HG03095 (cell line): Measurements from ENCODE around the gene NF1.
"Not testable (repeated sequence)": the region's sequence is repeated elsewhere in the genome, so short reads cannot be mapped to it uniquely, and the experiment has no call there.

ENCODE experiments used
- ATAC-seq: cut with Tn5 transposase; IDR thresholded peaks from one replicate; pipeline ENCODE4 v1.9.1; 2021; ENCODE audit warnings: moderate library complexity; ENCODE audit not compliant: unreplicated experiment

NF1 gene

DNA sequence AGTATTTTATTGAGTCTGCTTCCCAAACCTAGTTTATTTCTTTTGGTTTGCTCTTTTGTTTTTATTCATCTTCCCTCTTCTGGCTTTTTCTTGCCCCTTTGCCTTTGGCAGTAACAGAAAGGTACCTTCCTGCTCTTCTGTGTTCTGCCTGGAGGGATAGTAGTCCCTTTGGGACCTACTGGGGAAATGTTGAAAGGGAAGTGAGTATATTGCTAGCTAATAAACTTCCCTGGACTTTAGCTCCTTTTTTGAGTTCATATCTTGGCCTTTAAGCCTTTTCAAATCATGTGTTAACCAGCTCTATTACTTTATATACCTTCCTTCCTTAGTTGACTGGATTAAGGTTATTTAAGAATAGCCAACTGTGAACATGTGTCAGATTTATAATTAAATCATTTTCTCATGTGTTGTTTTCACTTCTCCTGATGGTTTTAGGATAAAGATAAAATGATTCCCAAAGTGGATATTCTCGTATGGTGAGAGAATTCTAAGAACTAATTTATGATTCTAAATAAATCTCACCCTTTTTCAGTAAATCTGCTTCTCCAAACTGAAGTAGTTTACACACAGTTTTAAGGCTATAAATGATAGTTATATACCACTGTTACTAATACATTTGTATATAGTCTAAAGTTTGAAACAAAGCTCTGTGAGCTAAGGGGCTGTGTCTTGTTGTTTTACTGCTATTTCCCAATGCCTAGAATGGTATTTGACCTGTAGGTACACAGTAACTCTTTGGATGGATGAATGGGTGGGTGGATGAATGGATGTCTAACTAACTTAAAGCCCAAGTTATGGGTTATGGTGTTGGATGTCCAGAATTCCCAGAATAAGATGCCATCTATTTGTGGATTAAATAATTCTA is 156.6 kb downstream of the NF1 start:
- no peak for ATAC-seq

DNA sequence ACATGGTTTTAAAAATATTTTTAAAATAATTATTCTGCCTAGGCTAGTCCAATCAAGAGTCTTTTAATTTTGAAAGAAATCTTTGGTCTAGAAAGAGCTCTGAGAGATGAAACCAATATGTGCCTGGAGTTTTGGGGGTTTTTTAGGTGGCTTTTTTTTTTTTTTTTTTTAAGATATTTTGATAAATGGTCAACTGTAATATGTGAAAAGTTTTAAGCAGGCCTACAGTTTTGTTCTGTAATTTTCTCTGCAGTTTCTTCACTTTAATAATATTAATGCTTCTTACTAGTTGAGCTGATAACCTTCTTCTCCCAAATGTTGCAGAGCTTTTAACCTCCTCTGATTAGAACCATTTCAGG is 157.2 kb downstream of the NF1 start:
- no peak for ATAC-seq

DNA sequence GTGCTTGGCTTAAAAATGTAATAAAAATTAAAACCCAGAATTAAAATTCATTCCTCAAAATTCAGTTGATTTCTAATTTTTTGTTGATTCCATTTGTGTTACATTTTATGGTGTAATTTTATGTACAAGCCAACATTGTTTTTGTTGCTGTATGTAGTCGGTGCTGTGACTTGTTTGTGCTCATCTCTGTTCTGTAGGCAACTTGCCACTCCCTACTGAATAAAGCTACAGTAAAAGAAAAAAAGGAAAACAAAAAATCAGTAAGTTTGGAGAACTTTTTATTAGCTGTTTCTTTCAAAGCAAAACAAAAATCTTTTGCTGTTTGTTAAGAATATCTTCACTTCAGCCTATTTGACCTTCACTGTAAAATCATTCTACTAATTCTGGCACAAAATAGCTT is 158.0 kb downstream of the NF1 start:
- no peak for ATAC-seq

DNA sequence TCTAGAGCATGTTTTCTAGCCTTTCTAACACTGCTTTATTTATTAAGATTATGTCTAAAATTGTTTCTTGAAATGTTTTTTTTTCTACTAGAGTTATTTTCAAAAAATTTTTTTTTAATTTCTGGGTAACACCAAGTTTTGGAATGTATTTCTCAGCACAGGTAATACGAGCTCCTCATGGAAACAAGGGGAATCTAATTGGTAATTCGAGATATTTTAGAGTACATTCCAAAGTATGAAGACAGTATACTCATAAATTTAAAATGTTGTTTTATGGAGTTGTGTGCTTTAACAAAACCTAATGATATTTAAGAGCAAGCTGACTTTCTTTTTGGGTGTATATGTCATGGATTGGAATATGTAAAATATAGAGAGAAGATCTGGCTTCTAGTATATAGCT is 159.9 kb downstream of the NF1 start:
- ATAC-seq, result no peak

DNA sequence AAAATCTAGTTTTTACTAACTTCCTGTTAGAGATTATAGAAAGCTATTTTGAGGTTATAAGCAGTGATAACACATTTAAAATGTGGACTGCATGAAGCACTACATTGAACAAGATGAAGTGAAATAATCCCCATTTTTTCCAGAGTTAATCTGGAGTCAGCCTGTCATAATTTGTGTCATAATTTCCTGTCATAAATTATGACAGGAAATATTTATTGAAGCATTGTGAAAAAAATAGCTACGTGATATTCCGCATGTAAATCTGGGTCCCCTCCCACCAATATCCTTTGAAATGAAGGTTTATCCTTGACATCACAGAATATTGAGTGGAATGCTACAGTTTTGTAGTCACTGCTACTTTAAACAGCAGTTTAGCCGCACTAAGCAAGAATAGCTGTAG is 162.2 kb downstream of the NF1 start:
- no peak for ATAC-seq

DNA sequence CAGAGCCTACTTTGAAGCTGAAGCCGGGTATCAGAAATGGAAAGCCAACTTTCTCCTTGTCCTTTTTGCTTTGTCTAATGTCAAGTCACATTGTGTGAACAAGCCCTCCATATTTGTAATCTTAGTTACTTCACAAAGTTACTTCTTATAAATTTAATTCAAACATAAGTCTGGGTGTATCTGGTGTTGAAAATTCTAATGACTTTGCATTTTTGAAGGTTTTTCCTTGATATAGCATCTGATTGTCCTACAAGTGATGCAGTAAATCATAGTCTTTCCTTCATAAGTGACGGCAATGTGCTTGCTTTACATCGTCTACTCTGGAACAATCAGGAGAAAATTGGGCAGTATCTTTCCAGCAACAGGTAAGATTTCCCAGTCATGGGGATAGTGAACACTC is 165.4 kb downstream of the NF1 start:
- no peak for ATAC-seq

DNA sequence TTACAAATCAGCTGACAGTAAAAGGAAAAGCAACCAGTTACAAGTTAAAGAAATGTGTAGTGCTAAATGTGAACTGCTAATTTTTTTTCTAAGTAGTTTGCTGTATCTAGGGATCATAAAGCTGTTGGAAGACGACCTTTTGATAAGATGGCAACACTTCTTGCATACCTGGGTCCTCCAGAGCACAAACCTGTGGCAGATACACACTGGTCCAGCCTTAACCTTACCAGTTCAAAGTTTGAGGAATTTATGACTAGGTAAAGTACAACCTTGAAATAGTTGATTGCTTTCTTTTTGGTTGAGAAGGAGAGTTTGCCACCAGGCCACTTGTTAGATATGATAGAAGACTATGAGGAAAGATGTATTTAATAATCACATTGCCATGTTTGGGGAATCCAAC is 166.8 kb downstream of the NF1 start:
- ATAC-seq, result no peak

DNA sequence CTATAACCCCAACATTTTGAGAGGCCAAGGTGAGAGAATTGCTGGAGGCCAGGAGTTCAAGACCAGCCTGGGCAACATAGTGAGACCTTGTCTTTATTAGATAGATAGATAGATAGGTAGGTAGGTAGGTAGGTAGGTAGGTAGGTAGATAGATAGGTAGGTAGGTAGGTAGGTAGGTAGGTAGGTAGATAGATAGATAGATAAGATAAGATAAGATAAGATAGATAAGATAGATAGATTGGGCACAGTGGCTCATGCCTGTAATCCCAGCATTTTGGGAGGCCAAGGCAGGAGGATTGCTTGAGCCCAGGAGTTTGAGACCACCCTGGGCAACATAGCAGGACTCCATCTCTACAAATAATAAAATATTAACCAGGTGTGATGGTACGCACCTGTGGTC is 168.1 kb downstream of the NF1 start:
- ATAC-seq, result not testable (repeated sequence)

DNA sequence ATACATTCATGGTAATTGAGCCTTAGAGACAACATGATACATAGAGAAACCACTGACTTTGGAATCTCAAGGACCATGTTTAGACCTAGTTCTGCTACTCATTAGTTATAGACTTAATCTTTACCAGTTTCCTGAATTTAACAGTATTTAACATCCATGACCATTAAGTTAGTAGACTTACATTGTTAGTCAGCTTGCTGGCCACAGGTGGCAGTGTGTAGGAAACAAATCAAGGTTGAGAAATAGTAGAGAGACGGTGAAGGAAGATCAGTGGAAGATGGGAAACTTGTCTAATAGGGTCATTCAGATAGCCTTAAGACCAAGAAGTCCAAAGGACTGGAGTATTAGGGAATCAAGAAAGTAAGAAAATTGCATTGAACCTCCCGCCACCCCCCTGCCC is 171.3 kb downstream of the NF1 start:
- no peak for ATAC-seq

DNA sequence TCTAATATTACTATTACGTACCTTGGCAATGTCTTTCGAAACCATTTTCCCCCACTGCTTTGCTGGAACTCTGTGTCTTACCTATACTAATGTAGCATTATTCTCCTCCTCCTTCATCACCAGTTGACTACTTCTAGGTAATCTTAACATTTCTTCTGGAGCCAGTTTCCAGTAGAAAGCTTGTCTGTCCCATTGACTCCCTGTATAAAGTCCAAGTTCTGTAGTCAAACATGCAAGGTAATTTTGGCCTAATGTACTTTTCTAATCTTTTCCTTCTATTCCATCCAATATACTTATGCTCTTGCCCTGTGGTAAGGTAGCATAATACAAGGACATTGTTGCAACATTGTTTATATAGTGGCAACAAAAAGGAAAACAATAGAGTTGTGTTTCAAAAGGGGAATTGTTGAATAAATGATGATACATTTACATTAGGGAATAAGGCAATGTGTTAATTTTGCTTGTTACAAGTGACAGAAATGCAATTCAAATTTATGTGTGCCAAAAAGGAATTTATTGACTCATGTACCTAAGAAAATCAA is 174.3 kb downstream of the NF1 start:
- no peak for ATAC-seq

DNA sequence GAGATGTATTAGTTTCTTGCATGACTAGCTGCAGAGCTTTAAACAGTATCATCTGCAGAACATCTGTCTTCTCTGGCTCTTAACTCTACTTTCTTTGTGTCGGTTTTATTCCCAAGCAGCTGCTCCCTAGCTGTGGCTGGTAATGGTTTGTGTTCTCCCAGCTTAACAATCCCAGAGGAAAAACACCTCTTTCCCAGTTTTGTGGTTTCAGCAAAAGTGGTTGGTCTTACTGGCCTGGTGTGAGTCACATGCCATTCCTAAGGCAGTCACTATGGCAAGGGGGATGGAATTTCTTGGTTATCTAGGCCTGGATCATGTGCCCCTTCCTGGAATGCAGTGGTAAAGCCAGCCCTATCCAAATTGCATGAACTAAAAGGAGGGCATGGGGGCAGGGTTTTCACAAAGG is 174.8 kb downstream of the NF1 start:
- ATAC-seq, result no peak

DNA sequence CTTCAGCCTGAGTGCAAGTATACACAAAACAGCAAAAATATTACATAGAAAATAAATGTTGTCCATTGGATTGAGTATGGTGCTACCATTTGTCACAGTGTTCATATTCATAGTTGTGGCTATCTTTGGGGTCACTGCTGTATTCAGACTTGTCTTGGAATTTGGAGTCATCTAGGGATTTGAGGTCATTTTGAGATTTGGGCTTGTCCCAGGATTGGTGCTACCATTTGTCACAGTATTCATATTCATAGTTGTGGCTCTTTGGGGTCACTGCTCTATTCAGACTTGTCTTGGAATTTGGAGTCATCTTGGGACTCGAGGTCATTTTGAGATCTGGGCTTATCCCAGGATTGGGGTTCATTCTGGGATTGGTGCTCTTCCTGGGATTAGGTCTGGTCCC is 177.5 kb downstream of the NF1 start:
- ATAC-seq, result no peak

DNA sequence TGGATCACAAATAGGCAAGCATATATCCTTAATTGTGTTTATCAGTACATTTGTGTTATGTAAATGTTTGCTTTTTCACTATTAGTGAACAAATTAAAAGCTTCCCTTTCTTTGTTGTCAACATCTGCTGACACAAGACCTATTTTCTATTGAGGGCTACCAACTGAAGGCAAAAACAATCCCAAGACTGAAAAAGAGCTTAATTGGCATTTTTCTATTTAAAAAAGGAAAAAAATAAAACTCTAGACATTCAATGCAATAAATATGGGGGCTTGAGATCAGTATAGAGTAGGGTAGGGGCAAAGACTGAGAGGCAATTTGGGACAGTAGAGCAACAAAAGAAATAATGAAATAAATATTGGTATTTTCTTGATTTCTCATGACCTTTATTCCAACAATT is 178.0 kb downstream of the NF1 start:
- no peak for ATAC-seq

DNA sequence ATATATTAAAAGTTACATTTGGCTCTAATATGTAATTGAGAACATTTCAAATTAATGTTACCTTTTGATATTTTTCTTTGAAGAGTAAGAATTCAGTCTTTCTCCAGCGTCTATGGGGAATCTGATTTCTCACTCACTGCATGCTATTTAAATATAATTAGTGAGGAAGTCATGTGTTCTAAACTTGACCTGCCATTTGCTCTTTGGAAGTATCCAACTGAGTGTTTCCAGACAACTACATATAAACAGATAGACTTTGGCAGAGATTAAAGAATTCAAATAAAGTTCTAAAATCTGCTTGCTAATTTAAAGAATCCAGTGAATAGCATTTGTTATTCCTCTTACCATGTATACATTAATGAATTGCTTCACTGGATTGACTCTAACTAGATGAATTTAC is 178.7 kb downstream of the NF1 start:
- no peak for ATAC-seq

DNA sequence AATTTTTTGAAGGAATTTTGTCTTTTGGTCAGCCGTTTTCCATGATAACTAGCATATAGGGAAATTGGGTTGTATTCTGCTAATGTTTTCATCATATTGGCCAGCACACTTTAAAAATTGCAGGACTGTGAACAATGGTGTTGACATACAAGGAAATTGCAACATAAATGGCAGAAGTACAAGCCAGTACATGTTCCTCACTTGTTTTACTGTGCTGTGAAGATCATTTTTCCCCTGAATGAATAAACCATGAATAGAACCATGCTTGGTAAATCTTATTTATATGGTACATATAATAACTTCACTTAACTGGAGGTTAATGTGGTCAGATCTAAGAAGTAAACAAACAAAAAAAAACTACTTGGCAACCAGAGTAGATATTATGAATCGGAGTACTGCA is 179.5 kb downstream of the NF1 start:
- ATAC-seq, result no peak

DNA sequence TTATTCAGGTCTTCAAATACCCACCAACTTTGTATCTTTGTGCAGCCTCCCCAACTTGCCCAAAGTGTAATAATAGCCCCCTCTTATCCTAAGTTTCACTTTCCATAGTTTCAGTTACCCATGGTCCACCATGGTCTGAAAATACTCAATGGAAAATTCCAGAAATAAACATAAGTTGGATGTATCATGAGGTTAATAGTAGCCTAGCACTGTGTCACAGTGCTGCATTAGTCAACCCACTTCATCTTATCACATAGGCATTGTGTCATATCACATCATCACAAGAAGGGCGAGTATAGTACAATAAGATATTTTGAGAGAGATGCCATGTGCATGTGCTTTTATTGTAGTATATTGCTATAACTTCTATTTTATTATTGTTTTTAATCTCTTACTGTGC is 180.3 kb downstream of the NF1 start:
- no peak for ATAC-seq

DNA sequence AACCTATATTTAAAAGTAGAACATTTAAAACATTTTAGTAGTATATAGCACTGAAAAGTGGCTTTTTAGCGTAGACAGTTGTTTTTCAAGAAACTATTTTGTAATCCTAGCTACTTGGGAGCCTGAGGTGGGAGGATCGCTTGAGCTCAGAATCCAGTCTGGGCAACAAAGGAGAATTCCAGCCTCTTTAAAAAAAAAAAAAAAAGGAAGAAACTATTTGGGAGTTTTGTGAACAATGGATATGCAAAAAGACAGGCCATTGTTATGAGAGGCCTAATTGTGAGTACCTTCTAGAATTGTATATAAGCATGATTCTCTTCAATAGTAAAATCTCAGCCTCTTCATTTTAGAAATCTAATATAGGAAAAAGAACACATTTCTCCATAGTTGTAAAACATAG is 184.6 kb downstream of the NF1 start:
- no peak for ATAC-seq

DNA sequence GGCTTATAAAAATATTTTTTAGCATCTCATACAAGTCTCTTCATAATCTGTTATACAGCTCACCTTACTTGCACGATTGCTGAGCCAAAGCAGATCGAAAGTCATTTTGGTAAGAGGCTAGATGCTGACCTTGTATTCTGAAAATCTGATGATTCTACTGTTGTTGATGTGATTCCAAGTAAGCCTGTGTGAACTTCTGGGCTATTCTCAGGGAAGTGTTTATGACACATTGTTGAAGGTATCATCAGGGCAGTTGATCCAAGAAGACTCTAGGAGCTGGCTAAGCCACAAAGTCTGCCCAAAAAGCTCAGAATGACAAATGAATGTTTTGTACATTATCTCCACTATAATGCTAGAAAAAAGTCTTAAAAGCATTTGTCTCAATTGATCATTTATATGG is 186.3 kb downstream of the NF1 start:
- ATAC-seq, result no peak

DNA sequence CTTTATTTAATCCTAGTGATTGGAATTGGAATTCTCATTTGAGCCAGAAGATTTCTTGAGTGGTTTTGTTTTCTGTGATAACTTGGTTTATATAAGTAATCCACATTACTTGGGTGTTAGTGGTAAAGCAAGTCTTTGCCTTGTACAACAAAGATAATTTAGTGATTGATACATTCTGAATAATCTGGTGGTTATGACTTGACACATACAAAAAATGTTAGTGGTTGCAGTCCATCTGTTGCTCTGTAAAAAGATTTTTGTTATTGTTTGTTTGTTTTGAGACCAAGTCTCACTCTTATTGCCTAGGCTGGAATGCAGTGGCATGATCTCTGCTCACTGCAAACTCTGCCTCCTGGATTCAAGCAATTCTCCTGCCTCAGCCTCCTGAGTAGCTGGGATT is 189.1 kb downstream of the NF1 start:
- no peak for ATAC-seq

DNA sequence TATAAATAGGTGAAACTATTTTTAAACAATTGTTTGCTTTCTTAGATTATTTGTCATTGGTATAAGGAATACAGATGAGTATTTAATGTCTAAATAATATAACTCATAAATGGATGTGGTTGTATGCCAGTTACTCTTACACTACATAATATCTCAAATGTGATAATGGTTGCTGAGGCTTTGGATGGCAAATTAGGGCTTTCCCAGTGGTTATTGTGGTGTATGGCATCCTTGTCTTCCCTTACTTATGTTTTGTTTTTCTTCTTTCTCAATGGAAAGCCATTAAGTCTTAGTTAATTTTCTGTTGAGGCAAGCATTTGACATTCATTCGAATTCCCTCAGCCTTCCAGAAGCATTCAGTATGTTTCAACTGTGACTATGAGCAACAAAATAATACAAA is 191.8 kb downstream of the NF1 start:
- no peak for ATAC-seq

DNA sequence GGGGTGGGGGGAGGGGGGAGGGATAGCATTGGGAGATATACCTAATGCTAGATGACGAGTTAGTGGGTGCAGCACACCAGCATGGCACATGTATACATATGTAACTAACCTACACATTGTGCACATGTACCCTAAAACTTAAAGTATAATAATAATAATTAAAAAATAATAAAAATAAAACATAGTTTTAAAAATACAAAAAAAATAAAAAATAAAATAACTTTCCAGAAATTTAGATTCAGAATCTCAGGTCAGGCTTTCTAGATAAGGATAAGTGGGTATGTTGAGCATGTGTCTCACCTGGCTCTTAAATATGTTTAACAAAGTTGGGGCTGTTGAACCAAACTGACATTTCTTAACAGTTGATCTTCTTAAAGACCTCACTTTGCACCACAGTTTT is 193.2 kb downstream of the NF1 start:
- not testable (repeated sequence) for ATAC-seq

DNA sequence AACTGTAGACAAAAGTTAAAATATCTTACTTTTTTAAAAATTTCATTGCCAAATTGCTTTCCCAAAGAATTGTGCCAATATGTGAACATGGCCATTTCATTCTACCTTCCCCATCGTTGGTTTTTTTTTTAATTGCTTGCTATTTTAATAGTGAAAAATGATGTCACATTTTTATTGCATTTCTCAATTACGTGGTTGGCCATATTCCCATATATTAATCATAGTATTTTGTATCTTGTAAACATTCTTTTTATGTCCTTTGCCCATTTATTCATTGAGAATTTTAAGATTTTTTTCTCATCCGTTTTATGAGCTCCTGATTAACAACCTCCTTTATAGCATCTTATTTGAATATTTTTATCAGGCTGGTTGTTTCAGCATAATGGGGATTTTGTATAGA is 195.0 kb downstream of the NF1 start:
- no peak for ATAC-seq

DNA sequence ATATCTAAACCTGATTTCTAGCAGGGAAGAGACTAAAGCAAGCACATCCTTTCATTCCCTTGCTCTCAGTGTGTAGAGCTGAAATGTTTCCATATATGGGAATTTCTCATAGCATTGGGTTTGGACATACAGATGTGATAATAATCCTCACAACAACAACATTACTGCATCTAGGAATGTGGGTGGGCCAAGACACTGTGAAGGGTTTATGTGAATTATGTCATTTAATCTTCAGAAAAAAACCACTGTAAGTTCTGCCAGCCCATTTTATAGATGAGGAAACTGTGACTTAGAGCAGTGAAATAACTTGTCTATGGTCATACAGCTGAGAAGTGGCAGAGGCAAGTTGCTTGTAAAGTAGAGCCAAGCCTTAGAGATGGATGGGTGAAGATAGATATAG is 197.0 kb downstream of the NF1 start:
- ATAC-seq, result no peak
